PC-9 (cell line): ENCODE measurements around the gene PGP. TPM values are rescaled to one million over a fixed set of nuclear protein-coding genes. Genes with fewer than 3 reads are reported as not detected.
A peak's percentile ranks its signal among the peaks of the same experiment; 100 is the strongest.

Experiments used
- BruUV-seq: library from RNA; stranded (reverse); fragments of 400-500 nt; replicated peaks from 2 replicates; lab custom pipeline; 2021; lab: Mats Ljungman, UMichigan
- CTCF ChIA-PET: fragments of 300-600 bp; sonication (Branson Sonifier 250); formaldehyde crosslinking; loops from one replicate; lab custom pipeline; 2022; ENCODE audit warnings: antibody characterized with exemption; lab: Charles Lee
- POLR2A ChIA-PET: fragments of 300-600 bp; sonication (Branson Sonifier 250); formaldehyde crosslinking; loops from one replicate; lab custom pipeline; 2022; ENCODE audit warnings: antibody characterized with exemption; ENCODE audit not compliant: unreplicated experiment; lab: Charles Lee
- DNase-seq, 2 experiments: peaks; one replicate each; pipeline versions ENCODE4 v3.0.0 to v3.0.0-alpha.2; 2015 to 2022; ENCODE audit warnings: mixed read lengths in 1 of 2
- H2AFZ ChIP-seq: fragments of 200-600 bp; sonication (generic); 2 replicates; pipeline ENCODE4 v1.8.1; 2017; ENCODE audit warnings: antibody characterized with exemption
- H3F3A ChIP-seq: fragments of 200-600 bp; sonication (generic); 2 replicates; pipeline ENCODE4 v1.8.1; 2017; ENCODE audit warnings: antibody characterized with exemption, mild to moderate bottlenecking, low read depth; ENCODE audit not compliant: insufficient read depth
- H3K27ac ChIP-seq: fragments of 200-600 bp; sonication (generic); 2 replicates; pipeline ENCODE4 v1.6.1; 2016; ENCODE audit warnings: mixed run types
- H3K27me3 ChIP-seq: fragments of 200-600 bp; sonication (generic); 2 replicates; pipeline ENCODE4 v1.6.1; 2016; ENCODE audit warnings: low read depth, mixed run types; ENCODE audit not compliant: insufficient read depth
- H3K36me3 ChIP-seq: fragments of 200-600 bp; sonication (generic); 2 replicates; pipeline ENCODE4 v1.6.1; 2016; ENCODE audit warnings: low read depth, mixed run types
- H3K4me1 ChIP-seq: fragments of 200-600 bp; sonication (generic); replicated peaks from 2 replicates; pipeline ENCODE4 v1.6.1; 2016; ENCODE audit warnings: mixed run types; ENCODE audit not compliant: insufficient read depth
- H3K4me2 ChIP-seq: fragments of 200-600 bp; sonication (generic); 2 replicates; pipeline ENCODE4 v1.6.1; 2017; ENCODE audit warnings: mixed run types
- H3K4me3 ChIP-seq: fragments of 200-600 bp; sonication (generic); 2 replicates; pipeline ENCODE4 v1.6.1; 2016; ENCODE audit warnings: mixed run types
- H3K79me2 ChIP-seq: fragments of 200-600 bp; sonication (generic); 2 replicates; pipeline ENCODE4 v1.6.1; 2017; ENCODE audit warnings: low read depth, mixed run types
- H3K9me2 ChIP-seq: fragments of 200-600 bp; sonication (generic); 2 replicates; pipeline ENCODE4 v1.8.1; 2017; ENCODE audit warnings: mild to moderate bottlenecking; ENCODE audit not compliant: insufficient read depth
- H3K9me3 ChIP-seq: fragments of 200-600 bp; sonication (generic); 2 replicates; pipeline ENCODE4 v1.8.1; 2016; ENCODE audit warnings: low read depth; ENCODE audit not compliant: insufficient read depth
- H4K20me1 ChIP-seq: fragments of 200-600 bp; sonication (generic); 2 replicates; pipeline ENCODE4 v1.8.1; 2017; ENCODE audit not compliant: insufficient read depth
- EZH2 ChIP-seq: fragments of 200-600 bp; sonication (generic); IDR thresholded peaks from 2 replicates; pipeline ENCODE4 v1.8.0; 2017; ENCODE audit warnings: antibody characterized with exemption, low read depth
- intact Hi-C: fragments of 100-400 bp; cut with micrococcal nuclease; formaldehyde crosslinking; loops from one replicate; pipeline ENCODE4 v1.10.0; 2022; ENCODE audit not compliant: unreplicated experiment
- total RNA-seq: library from RNA; stranded (reverse); gene quantifications from 2 replicates; pipeline ENCODE4 v1.2.3, GENCODE V29; 2021
- TF ChIP-seq, protein P1 (sequence below): fragments of 200-600 bp; sonication (generic); conservative IDR thresholded peaks from 2 replicates; pipeline ENCODE4 v1.6.1; 2017; ENCODE audit warnings: mixed run types, antibody characterized with exemption, mild to moderate bottlenecking, moderate library complexity

The PGP gene
- total RNA-seq, 1 experiment from 2014 or later = 23.4 TPM

DNA sequence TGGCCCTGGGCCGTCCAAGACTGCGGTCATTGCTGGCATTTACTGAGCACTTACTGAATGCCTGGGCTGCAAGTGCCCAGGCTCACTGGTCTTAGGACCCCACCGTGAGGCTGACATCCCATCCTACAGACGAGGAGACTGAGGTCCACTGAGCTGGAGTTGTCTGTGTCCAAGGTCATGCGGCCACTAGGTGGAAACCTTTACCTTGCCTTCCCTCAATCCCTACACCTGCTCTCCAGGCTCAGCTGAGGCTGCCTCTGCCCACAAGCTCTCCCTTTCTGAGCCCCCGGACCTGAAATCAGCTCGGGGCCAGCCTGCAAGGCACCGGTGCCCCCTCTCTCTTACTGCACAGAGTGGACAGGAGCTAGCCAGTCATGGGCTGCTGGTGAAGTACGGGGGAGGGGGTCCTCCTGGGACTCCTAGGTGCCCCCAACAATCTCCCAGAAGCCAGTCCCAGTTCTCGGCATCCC, 19.8 kb downstream of the PGP start:
- intact Hi-C loops = loop anchor here (5.0 kb wide), 1 partner anchor 307 kb away; no protein-coding TSS in a partner anchor
- no peak overlapping the region for H3K27ac ChIP-seq
- no peak overlapping the region for H3K4me3 ChIP-seq
- H3K4me2 ChIP-seq = peak overlapping the region; percentile 77; the same call in 1 of the 2 replicates
- no peaks in the 10 kb centered on the region for H4K20me1 ChIP-seq
- H3K79me2 ChIP-seq = no peaks in the 10 kb centered on the region
- no peaks in the 10 kb centered on the region for H3K4me1 ChIP-seq
- H3K27me3 ChIP-seq = peaks cover 35% of the 10 kb centered on the region
- no peak for TF ChIP-seq EZH2
- TF ChIP-seq, protein P1, sequence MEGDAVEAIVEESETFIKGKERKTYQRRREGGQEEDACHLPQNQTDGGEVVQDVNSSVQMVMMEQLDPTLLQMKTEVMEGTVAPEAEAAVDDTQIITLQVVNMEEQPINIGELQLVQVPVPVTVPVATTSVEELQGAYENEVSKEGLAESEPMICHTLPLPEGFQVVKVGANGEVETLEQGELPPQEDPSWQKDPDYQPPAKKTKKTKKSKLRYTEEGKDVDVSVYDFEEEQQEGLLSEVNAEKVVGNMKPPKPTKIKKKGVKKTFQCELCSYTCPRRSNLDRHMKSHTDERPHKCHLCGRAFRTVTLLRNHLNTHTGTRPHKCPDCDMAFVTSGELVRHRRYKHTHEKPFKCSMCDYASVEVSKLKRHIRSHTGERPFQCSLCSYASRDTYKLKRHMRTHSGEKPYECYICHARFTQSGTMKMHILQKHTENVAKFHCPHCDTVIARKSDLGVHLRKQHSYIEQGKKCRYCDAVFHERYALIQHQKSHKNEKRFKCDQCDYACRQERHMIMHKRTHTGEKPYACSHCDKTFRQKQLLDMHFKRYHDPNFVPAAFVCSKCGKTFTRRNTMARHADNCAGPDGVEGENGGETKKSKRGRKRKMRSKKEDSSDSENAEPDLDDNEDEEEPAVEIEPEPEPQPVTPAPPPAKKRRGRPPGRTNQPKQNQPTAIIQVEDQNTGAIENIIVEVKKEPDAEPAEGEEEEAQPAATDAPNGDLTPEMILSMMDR = peak; percentile 70
- ChIA-PET POLR2A (interaction anchor here (1.0 kb wide), 1 partner anchor 8 kb away, joined by 3 read pairs; no protein-coding TSS in a partner anchor), CTCF (interaction anchor here (0.5 to 1.1 kb wide), 4 partner anchors 20 to 311 kb away, joined by 3 to 8 read pairs (median 4); partner anchors contain the start of genes NDUFB10 and PGP)
- peak in 1 of 2 experiments; percentile 59 for DNase-seq
- peaks cover 12% of the 10 kb centered on the region; the same call in 1 of the 2 replicates for H3F3A ChIP-seq
- no peaks in the 10 kb centered on the region for H3K9me3 ChIP-seq
- no peaks in the 10 kb centered on the region for H3K36me3 ChIP-seq
- no TSS peak for BruUV-seq
- H2AFZ ChIP-seq = no peak overlapping the region
- H3K9me2 ChIP-seq = no peaks in the 10 kb centered on the region

DNA sequence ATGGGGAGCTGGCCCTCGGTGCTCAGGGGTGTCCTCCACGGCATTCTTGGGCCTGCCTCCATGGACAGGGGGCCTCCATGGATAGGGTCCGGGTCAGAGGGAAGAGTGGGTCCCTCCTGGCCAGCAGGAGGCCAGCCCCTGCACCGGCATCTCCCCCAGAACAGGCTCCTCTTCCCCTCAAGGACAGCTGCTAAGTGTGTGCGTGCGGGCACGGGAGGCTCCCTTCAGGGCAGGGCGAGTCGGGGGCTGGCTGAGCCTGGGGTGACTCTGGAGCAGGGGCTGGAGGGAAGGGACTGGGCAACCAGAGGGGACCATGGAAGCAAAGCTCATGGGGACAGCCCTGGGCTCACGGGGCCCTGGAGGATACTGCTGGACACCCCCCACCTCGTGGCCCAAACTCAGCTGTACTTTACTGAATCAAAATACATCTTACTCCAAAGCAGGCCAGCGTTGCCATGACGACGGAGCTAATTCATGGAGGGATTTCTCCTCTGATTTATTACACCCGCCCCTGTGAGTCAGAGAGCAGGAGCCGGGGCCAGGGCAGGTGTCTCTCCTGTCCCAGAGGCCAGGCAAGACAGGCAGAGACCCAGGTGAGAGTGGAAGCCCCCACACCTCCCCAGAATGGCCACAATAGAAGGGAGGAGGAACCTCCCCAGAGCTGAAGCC, 20.3 kb downstream of the PGP start:
- H3K36me3 ChIP-seq = no peaks in the 10 kb centered on the region
- H3K27ac ChIP-seq = no peak overlapping the region
- no peaks in the 10 kb centered on the region for H3K9me2 ChIP-seq
- no peaks in the 10 kb centered on the region for H3K4me1 ChIP-seq
- ChIA-PET POLR2A (interaction anchor here (1.0 kb wide), 1 partner anchor 9 kb away, joined by 3 read pairs; no protein-coding TSS in a partner anchor), CTCF (interaction anchor here (0.5 to 1.1 kb wide), 5 partner anchors 20 to 312 kb away, joined by 3 to 9 read pairs (median 5); partner anchors contain the start of genes NDUFB10 and PGP)
- H3K4me2 ChIP-seq = no peak overlapping the region
- no peaks in the 10 kb centered on the region for H3K9me3 ChIP-seq
- no peak overlapping the region for H2AFZ ChIP-seq
- no peak for TF ChIP-seq EZH2
- TF ChIP-seq, protein P1 = no peak
- peaks cover 35% of the 10 kb centered on the region for H3K27me3 ChIP-seq
- peaks cover 12% of the 10 kb centered on the region; the same call in 1 of the 2 replicates for H3F3A ChIP-seq
- no peaks in the 10 kb centered on the region for H4K20me1 ChIP-seq
- BruUV-seq = no TSS peak
- intact Hi-C loops = no loop called here
- no peaks in the 10 kb centered on the region for H3K79me2 ChIP-seq
- DNase-seq = peak; percentile 48 to 71
- no peak overlapping the region for H3K4me3 ChIP-seq

DNA sequence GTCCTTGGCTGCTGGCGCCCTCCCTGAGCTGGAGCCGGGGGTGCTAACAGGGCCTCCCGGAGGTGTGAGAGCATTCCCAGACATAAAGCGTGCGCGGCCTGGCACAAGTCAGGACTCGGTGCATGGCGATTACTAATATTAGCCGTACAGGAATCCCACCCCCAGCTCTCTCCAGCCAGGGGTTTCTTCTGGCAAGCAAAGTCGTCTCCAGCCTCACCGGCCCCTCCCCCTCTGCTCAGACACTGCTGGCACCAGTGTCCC, 23.3 kb downstream of the PGP start:
- Histone ChIP-seq H3K27ac (no peak overlapping the region), H3K36me3 (no peaks in the 10 kb centered on the region), H3K4me3 (no peak overlapping the region), H4K20me1 (no peaks in the 10 kb centered on the region), H3K79me2 (no peaks in the 10 kb centered on the region), H3K27me3 (peaks cover 11% of the 10 kb centered on the region), H2AFZ (no peak overlapping the region), H3K4me1 (no peaks in the 10 kb centered on the region), H3K9me2 (no peaks in the 10 kb centered on the region), H3F3A (no peaks in the 10 kb centered on the region), H3K4me2 (no peak overlapping the region), H3K9me3 (no peaks in the 10 kb centered on the region)
- ChIA-PET CTCF (no interaction called here), POLR2A (interaction anchor here (0.6 kb wide), 1 partner anchor 137 kb away, joined by 3 read pairs; no protein-coding TSS in a partner anchor)
- no peak for DNase-seq
- no peak for TF ChIP-seq EZH2
- TF ChIP-seq, protein P1 = no peak
- intact Hi-C loops = no loop called here
- no TSS peak for BruUV-seq
